ENCODE results near the gene S100A2. TPM values are rescaled to one million over a fixed set of nuclear protein-coding genes. Genes with fewer than 3 reads are reported as not detected.

Gene S100A2
- total RNA-seq, 3 donors from 2014 or later: 0.33 to 5.4 TPM; not detected in 1

DNA sequence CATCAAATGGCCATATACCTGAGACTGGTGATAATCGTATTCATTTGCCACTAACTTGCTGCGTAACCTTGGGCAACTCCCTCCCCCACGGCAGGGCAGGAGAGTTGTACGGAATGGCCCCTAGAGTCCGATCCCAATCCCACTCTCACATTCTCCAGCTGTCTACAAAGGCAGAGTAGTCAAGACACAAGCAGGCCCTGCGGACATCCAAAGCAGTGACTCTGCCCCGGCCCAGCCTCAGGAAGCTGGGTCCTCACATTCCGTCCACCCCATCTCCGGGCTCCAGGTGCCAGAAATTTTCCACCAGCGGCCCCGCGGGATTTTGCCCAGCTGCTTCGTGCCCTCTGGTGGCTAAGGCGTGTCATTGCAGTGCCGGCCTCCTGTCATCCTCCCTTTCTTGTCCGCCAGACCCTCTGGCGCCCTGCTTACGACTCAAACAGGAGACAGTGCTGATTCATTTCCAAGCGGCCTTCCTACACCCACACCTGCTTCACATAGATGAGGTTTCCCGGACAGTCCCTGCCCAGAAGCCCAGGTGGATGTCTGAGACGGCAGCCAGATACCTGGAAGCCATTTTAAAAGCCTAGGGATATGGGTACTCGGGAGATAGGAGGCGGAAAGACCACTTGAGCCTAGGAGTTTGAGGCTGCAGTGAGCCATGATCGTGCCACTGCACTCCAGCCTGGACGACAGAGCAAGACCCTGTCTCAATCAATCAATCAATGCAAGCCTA lies 2.9 kb upstream of the S100A2 start:
- Histone ChIP-seq H3K4me3 (peak overlapping the region; percentile 14 to 27 (median 24)), H3K27me3 (no peaks in the 10 kb centered on the region), H3K27ac (peak overlapping the region; percentile 99), H3K36me3 (no peaks in the 10 kb centered on the region), H3K9me3 (no peaks in the 10 kb centered on the region), H3K4me1 (peaks cover 11 to 25% of the 10 kb centered on the region in 2 donors)
- peak; percentile 86 to 94 for DNase-seq (ENCODE audit: low spot score in 2 of 2)
- TF ChIP-seq POLR2AphosphoS5 (IDR thresholded peaks at IDR 0.05) (peak; percentile 73 to 89 (median 87)), POLR2A (IDR thresholded peaks at IDR 0.05) (no peak)
- TF ChIP-seq, protein P1, sequence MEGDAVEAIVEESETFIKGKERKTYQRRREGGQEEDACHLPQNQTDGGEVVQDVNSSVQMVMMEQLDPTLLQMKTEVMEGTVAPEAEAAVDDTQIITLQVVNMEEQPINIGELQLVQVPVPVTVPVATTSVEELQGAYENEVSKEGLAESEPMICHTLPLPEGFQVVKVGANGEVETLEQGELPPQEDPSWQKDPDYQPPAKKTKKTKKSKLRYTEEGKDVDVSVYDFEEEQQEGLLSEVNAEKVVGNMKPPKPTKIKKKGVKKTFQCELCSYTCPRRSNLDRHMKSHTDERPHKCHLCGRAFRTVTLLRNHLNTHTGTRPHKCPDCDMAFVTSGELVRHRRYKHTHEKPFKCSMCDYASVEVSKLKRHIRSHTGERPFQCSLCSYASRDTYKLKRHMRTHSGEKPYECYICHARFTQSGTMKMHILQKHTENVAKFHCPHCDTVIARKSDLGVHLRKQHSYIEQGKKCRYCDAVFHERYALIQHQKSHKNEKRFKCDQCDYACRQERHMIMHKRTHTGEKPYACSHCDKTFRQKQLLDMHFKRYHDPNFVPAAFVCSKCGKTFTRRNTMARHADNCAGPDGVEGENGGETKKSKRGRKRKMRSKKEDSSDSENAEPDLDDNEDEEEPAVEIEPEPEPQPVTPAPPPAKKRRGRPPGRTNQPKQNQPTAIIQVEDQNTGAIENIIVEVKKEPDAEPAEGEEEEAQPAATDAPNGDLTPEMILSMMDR (IDR thresholded peaks at IDR 0.05): peak; percentile 99
- intact Hi-C loops (cut with DNase I; ENCODE audit: low total_unique reads): no loop called here

DNA sequence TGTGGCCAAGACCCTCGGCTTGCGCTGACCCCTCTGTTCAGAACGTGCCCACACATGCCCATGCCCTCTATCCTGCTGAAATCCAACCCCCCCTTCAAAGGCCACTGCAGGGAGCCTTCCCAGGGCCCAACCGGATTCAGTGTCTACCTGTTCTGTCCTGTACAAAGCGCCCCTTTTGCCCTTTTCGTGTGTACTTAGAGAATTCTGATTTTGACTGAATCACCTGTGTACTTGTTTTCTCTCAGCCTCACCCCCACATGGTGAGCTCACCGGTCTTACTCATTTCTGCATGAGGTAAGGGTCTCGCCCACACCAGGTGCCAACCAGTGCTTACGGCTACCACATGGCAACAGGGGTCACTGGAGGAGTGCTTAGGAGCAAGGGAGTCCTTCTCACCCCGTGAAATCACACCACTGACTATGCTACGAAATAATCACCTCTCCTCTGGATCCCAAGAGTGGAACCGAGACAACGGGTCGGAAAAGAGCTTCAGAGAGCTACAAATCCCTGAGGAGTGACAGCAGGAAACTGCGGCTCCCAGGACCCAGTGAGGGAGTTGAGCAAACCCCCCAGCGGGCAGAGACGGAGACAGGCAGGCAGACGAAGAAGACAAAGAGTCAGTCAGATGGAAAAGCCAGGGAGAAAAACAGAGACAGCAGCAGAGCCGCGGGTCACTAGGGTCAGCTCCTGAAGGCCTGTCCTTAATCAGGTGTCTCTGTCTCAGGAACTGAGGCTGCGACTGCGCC lies 2.1 kb upstream of the S100A2 start:
- Histone ChIP-seq H3K4me3 (peak overlapping the region; percentile 14 to 27 (median 24)), H3K4me1 (peaks cover 11 to 25% of the 10 kb centered on the region in 2 donors), H3K36me3 (no peaks in the 10 kb centered on the region), H3K27me3 (no peaks in the 10 kb centered on the region), H3K27ac (peak overlapping the region; percentile 99), H3K9me3 (no peaks in the 10 kb centered on the region)
- intact Hi-C loops (cut with DNase I; ENCODE audit: low total_unique reads): no loop called here
- DNase-seq (ENCODE audit: low spot score in 2 of 2): no peak
- TF ChIP-seq, protein P1 (IDR thresholded peaks at IDR 0.05): no peak
- TF ChIP-seq POLR2AphosphoS5 (IDR thresholded peaks at IDR 0.05) (no peak), POLR2A (IDR thresholded peaks at IDR 0.05) (no peak)

DNA sequence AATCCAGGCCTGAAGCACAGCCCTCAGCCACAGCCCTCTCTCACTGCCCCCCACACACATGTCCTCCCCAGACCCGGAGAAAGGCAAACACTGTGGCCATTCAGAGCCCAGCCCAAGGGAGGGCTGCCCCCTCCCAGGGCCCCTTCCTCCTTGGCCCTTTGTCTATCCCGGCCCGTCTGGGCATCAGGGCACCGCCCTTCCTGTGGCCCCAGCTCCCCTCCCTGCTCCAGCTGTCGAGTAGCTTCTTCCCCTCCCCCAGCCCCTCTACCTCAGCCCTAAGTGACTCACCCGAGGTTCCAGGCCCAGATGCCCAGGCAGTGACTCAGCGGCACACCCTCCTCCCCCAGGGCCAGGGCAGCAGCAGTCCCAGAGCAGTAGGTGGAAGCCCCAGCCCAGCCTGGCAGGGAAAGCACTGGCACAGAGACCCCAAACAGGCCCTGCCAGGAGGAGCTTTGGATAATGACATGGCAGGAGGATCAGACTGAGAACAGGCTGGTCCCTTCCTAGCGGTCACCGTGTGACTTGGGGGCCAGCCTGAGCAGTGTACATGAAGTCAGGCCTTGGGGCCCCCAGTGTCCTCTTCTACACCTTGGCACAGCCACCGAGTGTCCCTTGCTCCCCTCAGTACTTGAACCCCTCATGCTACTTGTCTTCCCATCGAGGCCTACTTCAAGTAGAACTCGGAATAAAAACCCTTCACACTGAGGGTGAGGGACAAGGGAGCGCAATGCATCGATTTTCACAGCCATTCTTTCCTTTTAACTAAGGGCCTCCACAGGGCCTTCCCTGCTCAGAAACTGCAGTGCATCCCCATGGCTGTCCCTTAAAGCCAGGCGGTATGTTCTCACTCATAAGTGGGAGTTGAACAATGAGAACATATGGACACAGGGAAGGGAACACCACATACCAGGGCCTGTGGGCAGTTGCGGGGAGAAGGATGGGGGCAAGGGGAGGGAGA lies 1.0 kb upstream of the S100A2 start:
- Histone ChIP-seq H3K9me3 (no peaks in the 10 kb centered on the region), H3K27me3 (no peaks in the 10 kb centered on the region), H3K4me3 (peak overlapping the region in 1 of 3 donors; percentile 13), H3K4me1 (peaks cover 11 to 25% of the 10 kb centered on the region in 2 donors), H3K36me3 (no peaks in the 10 kb centered on the region), H3K27ac (peak overlapping the region; percentile 99)
- TF ChIP-seq, protein P1 (IDR thresholded peaks at IDR 0.05): peak in 1 of 3 donors; percentile 17
- TF ChIP-seq POLR2AphosphoS5 (IDR thresholded peaks at IDR 0.05) (peak; percentile 72 to 95 (median 87)), POLR2A (IDR thresholded peaks at IDR 0.05) (no peak)
- intact Hi-C loops (cut with DNase I; ENCODE audit: low total_unique reads): no loop called here
- peak; percentile 96 to 98 for DNase-seq (ENCODE audit: low spot score in 2 of 2)

DNA sequence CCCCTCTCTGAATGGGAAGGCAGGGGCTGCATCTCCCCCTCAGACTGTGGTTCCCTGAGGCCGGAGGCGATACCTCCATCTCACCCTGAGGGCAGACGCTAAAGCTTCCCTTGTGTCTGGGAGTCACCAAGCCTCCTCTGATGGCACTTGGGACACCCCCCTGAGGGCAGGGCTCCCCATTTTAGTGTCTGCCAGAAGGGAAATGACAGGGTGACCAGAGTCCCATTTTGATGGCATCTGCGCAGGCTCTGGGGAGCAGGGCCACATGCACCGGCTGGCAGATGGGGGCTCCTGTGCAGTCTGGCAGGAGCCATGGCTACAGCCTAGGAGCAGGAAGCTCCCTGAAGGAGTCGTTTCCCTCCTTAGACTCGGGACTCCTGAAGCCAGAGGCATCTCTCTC lies 1.7 kb downstream of the S100A2 start:
- Histone ChIP-seq H3K27ac (peak overlapping the region in 1 of 2 donors; percentile 38), H3K27me3 (no peaks in the 10 kb centered on the region), H3K9me3 (no peaks in the 10 kb centered on the region), H3K36me3 (no peaks in the 10 kb centered on the region), H3K4me1 (peaks cover 11 to 25% of the 10 kb centered on the region in 2 donors), H3K4me3 (no peak overlapping the region)
- intact Hi-C loops (cut with DNase I; ENCODE audit: low total_unique reads): loop anchor here (2.0 kb wide), 1 partner anchor 33 kb away; no protein-coding TSS in a partner anchor
- no peak for DNase-seq (ENCODE audit: low spot score in 2 of 2)
- TF ChIP-seq POLR2AphosphoS5 (IDR thresholded peaks at IDR 0.05) (no peak), POLR2A (IDR thresholded peaks at IDR 0.05) (no peak)
- TF ChIP-seq, protein P1 (IDR thresholded peaks at IDR 0.05): no peak
